Endothelial cell of umbilical vein (primary cell): ENCODE measurements around the gene MINDY4. TPM values are rescaled to one million over a fixed set of nuclear protein-coding genes. Genes with fewer than 3 reads are reported as not detected.

ENCODE experiments used
- BruUV-seq: library from RNA; stranded (reverse); fragments of 400-500 nt; replicated peaks from 2 replicates; lab custom pipeline; 2021; lab: Mats Ljungman, UMichigan
- CTCF ChIA-PET: fragments of 300-600, 350-600 bp; sonication (Branson Sonifier 250); formaldehyde crosslinking; loops from one replicate; lab custom pipeline; 2021; ENCODE audit warnings: antibody characterized with exemption, inconsistent platforms; lab: Charles Lee
- POLR2A ChIA-PET: fragments of 300-600, 350-600 bp; sonication (Branson Sonifier 250); formaldehyde crosslinking; loops from one replicate; lab custom pipeline; 2021; ENCODE audit warnings: antibody characterized with exemption, inconsistent platforms; lab: Charles Lee
- DNase-seq: peaks from one replicate; pipeline ENCODE4 v3.0.0-alpha.2; 2011; ENCODE audit warnings: low read depth, low spot score
- FAIRE-seq: peaks from 2 replicates; lab custom pipeline; 2011; peaks lifted over from hg19 to GRCh38; lab: Jason Lieb, UNC
- H2AFZ ChIP-seq: 2 replicates; pipeline ENCODE4 v1.6.0; 2012; ENCODE audit warnings: low read depth, low read length, control low read depth, inconsistent platforms
- H3K27ac ChIP-seq: 2 replicates; pipeline ENCODE4 v1.5.1; 2011; ENCODE audit warnings: low read depth, mild to moderate bottlenecking, control low read depth, low read length, moderate library complexity; ENCODE audit not compliant: insufficient read depth
- H3K27me3 ChIP-seq, 2 experiments: 2 replicates each; pipeline versions ENCODE4 v1.6.0 to v1.6.1; 2011; ENCODE audit warnings: low read length in 2 of 2, mixed read lengths in 1 of 2; ENCODE audit not compliant: control insufficient read depth in 2 of 2, insufficient read depth in 2 of 2
- H3K36me3 ChIP-seq, 2 experiments: 2 replicates in 1 of 2; 3 replicates in 1 of 2; pipeline ENCODE4 v1.5.1; 2011; ENCODE audit warnings: low read length in 2 of 2, mild to moderate bottlenecking in 1 of 2, moderate library complexity in 1 of 2; ENCODE audit not compliant: control insufficient read depth in 2 of 2, insufficient read depth in 2 of 2; ENCODE audit errors: extremely low read depth in 1 of 2
- H3K4me1 ChIP-seq: 3 replicates; pipeline ENCODE4 v1.5.1; 2011; ENCODE audit warnings: mild to moderate bottlenecking, low read length; ENCODE audit not compliant: control insufficient read depth, insufficient read depth; ENCODE audit errors: extremely low read depth
- H3K4me2 ChIP-seq: 2 replicates; pipeline ENCODE4 v1.6.1; 2011; ENCODE audit warnings: low read length, control low read depth, mixed read lengths; ENCODE audit not compliant: insufficient read depth
- H3K4me3 ChIP-seq, 3 experiments: fragments of 200-600 bp in 1 of 3; sonication (generic), shearing (Covaris generic) in 1 of 3; replicated peaks in 1 of 3; 2 replicates each; pipeline ENCODE4 v1.5.1; 2011 to 2016; ENCODE audit warnings: control low read depth in 3 of 3, low read length in 3 of 3, mild to moderate bottlenecking in 2 of 3, inconsistent platforms in 1 of 3, low read depth in 1 of 3, moderate library complexity in 1 of 3; ENCODE audit not compliant: insufficient read depth in 1 of 3
- H3K79me2 ChIP-seq: 2 replicates; pipeline ENCODE4 v1.6.0; 2012; ENCODE audit warnings: low read length, inconsistent platforms; ENCODE audit not compliant: control insufficient read depth, insufficient read depth
- H3K9ac ChIP-seq: replicated peaks from 2 replicates; pipeline ENCODE3; 2011; ENCODE audit warnings: low read length, control low read depth; ENCODE audit not compliant: insufficient read depth; ENCODE audit errors: extremely low read depth
- H3K9me1 ChIP-seq: replicated peaks from 3 replicates; pipeline ENCODE4 v1.6.0; 2011; ENCODE audit warnings: mild to moderate bottlenecking, low read length; ENCODE audit not compliant: control insufficient read depth, insufficient read depth; ENCODE audit errors: extremely low read depth
- H3K9me3 ChIP-seq: replicated peaks from 2 replicates; pipeline ENCODE4 v1.5.1; 2012; ENCODE audit warnings: low read length, inconsistent platforms; ENCODE audit not compliant: control insufficient read depth, insufficient read depth
- H4K20me1 ChIP-seq: replicated peaks from 2 replicates; pipeline ENCODE3; 2011; ENCODE audit warnings: mild to moderate bottlenecking, low read length; ENCODE audit not compliant: control insufficient read depth, insufficient read depth; ENCODE audit errors: extremely low read depth
- EZH2 ChIP-seq: IDR thresholded peaks from 2 replicates; pipeline ENCODE4 v1.6.1; 2012; ENCODE audit warnings: borderline replicate concordance, low read depth, mild to moderate bottlenecking, moderate library complexity, low read length, inconsistent platforms; ENCODE audit not compliant: severe bottlenecking
- FOS ChIP-seq: IDR thresholded peaks from 2 replicates; pipeline ENCODE4 v1.6.1; 2011; ENCODE audit warnings: mild to moderate bottlenecking, low read length, moderate library complexity, borderline replicate concordance; ENCODE audit not compliant: insufficient read depth
- GATA2 ChIP-seq: IDR thresholded peaks from 2 replicates; pipeline ENCODE4 v1.7.0; 2011; ENCODE audit warnings: low read depth, mild to moderate bottlenecking, moderate library complexity, mixed read lengths, low read length; ENCODE audit not compliant: insufficient read length, insufficient read depth
- JUN ChIP-seq: IDR thresholded peaks from 2 replicates; pipeline ENCODE4 v1.6.1; 2011; ENCODE audit warnings: borderline replicate concordance, low read depth; ENCODE audit not compliant: insufficient read length, insufficient read depth
- MYC ChIP-seq: IDR thresholded peaks from one replicate; pipeline ENCODE4 v1.6.1; 2011; ENCODE audit warnings: mild to moderate bottlenecking, low read depth, low read length
- POLR2A ChIP-seq: IDR thresholded peaks from 2 replicates; pipeline ENCODE4 v1.6.1; 2012; ENCODE audit warnings: low read depth, mild to moderate bottlenecking, control low read depth, low read length
- POLR2AphosphoS5 ChIP-seq: IDR thresholded peaks from 2 replicates; pipeline ENCODE4 v1.6.1; 2012; ENCODE audit warnings: low read depth, mild to moderate bottlenecking, control low read depth, low read length, moderate library complexity; ENCODE audit not compliant: insufficient read depth
- dilution Hi-C: fragments of 300-500 bp; cut with MboI; formaldehyde crosslinking; loops from one replicate; pipeline ENCODE4 v1.15.0; 2019; ENCODE audit warnings: low sequenced_read_pairs; ENCODE audit not compliant: extremely low pct_ligation_motif_present
- intact Hi-C: fragments of 100-400 bp; cut with micrococcal nuclease; formaldehyde crosslinking; loops from one replicate; pipeline ENCODE4 v1.10.0; 2022
- polyA plus RNA-seq, 4 experiments: library from polyadenylated mRNA; depleted of rRNA in 3 of 4; stranded (reverse) in 3 of 4; unstranded in 1 of 4; fragments of >200 nt; gene quantifications; 2 replicates each; pipeline versions ENCODE4 v1.2.1 to v1.2.3, GENCODE V29; 2011 to 2012; ENCODE audit warnings: missing spikeins in 1 of 4
- total RNA-seq: library from RNA; stranded (reverse); gene quantifications from 2 replicates; pipeline ENCODE4 v1.2.3, GENCODE V29; 2021
- TF ChIP-seq, protein P1 (sequence below): IDR thresholded peaks from 2 replicates; pipeline ENCODE4 v1.6.1; 2011; ENCODE audit not compliant: insufficient read depth, insufficient read length
- TF ChIP-seq, protein P2 (sequence below), 2 donors: IDR thresholded peaks; 1 replicate in 1 of 2; 2 replicates in 1 of 2; pipeline ENCODE4 v1.5.1; 2011; ENCODE audit warnings: low read length in 2 of 2, mild to moderate bottlenecking in 2 of 2, moderate library complexity in 2 of 2, control low read depth in 1 of 2, inconsistent platforms in 1 of 2, low read depth in 1 of 2; ENCODE audit not compliant: insufficient read depth in 1 of 2; ENCODE audit errors: extremely low read depth in 1 of 2

The MINDY4 gene
- total and polyA plus RNA-seq, 2 donors (not counting 3 experiments of a cell fraction or from before 2014, with no cell fraction given) = 2.2 to 4.7 TPM

DNA sequence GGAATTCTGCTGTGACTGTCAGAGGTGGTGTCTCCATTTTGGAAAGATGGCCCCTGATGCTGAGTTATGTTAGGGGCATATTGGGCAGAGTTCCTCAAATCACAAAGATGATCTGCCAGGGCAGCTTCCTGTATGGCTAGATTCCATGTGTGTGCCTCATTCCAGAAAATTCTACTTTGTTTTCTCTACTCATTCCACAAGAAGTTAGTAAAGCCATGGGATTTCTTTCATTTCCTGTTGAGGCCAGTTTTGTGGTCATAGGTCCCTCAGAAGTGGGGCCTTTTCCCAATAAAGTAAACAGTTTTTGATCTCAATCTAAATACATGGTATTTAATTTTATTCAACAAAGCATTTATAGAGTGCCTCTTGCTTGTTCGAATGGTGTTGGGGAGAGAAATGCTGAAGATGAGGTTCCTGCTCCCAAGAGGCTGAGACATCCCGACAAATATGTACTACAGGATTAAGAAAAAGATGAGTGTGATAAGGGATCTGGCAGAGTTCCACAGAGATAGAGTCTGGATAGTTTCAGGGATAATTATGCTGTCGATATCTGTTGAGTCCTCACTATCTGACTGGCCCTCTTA lies 33.0 kb downstream of the MINDY4 start:
- peak overlapping the region; percentile 59 for H3K4me2 ChIP-seq
- no peaks in the 10 kb centered on the region for H4K20me1 ChIP-seq
- H3K27ac ChIP-seq = no peak overlapping the region
- H3K9ac ChIP-seq = no peak overlapping the region
- H3K36me3 ChIP-seq = no peaks in the 10 kb centered on the region
- H3K79me2 ChIP-seq = no peaks in the 10 kb centered on the region
- H3K9me3 ChIP-seq = no peaks in the 10 kb centered on the region
- peak; percentile 80 for DNase-seq
- intact Hi-C loops = loop anchor here (1.0 to 5.0 kb wide), 3 partner anchors 66 to 253 kb away; no protein-coding TSS in a partner anchor
- TF ChIP-seq FOS (peak; percentile 69), GATA2 (peak; percentile 98), POLR2AphosphoS5 (peak; percentile 83), JUN (peak; percentile 35), MYC (no peak)
- dilution Hi-C loops = no loop called here
- ChIA-PET CTCF (interaction anchor here (0.7 to 2.9 kb wide), 8 partner anchors 13 to 323 kb away, joined by 3 to 14 read pairs (median 4); no protein-coding TSS in a partner anchor), POLR2A (no interaction called here)
- BruUV-seq = no TSS peak
- H3K27me3 ChIP-seq = no peaks in the 10 kb centered on the region
- no peak overlapping the region for H2AFZ ChIP-seq
- no peak overlapping the region for H3K4me3 ChIP-seq
- H3K4me1 ChIP-seq = peaks cover 37% of the 10 kb centered on the region
- peak; percentile 87 for FAIRE-seq
- H3K9me1 ChIP-seq = no peaks in the 10 kb centered on the region

DNA sequence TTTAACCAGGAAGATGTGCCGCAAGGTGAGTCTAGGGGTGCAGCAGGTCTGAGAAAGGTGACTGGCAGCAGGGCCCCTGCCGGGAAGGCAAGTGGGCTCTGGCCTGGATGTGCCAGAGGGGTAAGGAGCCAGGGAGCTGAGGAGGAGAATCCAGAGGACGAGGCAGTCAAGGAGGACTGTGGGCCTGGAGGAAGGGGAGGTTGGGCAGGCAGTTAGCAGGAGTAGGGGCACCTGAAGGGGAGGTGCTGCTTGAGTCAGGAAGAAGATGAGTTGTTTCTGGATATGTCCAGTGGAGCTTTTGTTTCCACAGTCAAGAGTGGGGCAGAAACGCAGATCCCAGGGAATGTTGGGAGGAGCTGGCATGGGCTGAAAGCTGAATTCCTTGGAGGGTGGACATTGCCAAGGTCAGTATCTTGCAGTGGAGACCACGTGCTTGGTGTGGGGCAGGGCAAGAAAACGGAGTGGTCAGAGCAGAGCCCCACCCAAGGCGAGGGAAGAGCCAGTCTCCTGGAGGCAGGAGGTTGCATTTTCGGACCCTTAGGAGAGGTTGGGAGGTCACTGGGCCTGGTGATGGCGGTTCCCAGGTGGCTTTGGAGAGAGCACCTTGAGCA lies 34.0 kb downstream of the MINDY4 start:
- Histone ChIP-seq H3K9me1 (no peaks in the 10 kb centered on the region), H3K79me2 (no peaks in the 10 kb centered on the region), H3K4me1 (peaks cover 27% of the 10 kb centered on the region), H3K36me3 (no peaks in the 10 kb centered on the region), H3K9ac (no peak overlapping the region), H2AFZ (no peak overlapping the region), H3K4me2 (no peak overlapping the region), H3K27ac (no peak overlapping the region), H3K4me3 (no peak overlapping the region), H3K9me3 (no peaks in the 10 kb centered on the region), H4K20me1 (no peaks in the 10 kb centered on the region), H3K27me3 (no peaks in the 10 kb centered on the region)
- dilution Hi-C loops = no loop called here
- ChIA-PET POLR2A (no interaction called here), CTCF (interaction anchor here (0.8 to 2.9 kb wide), 6 partner anchors 9 to 322 kb away, joined by 3 to 14 read pairs (median 4); no protein-coding TSS in a partner anchor)
- BruUV-seq = no TSS peak
- intact Hi-C loops = no loop called here
- no peak for TF ChIP-seq MYC
- TF ChIP-seq JUN = no peak
- TF ChIP-seq, protein P1, sequence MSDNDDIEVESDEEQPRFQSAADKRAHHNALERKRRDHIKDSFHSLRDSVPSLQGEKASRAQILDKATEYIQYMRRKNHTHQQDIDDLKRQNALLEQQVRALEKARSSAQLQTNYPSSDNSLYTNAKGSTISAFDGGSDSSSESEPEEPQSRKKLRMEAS = no peak
- TF ChIP-seq POLR2AphosphoS5 = no peak
- TF ChIP-seq EZH2 = no peak
- TF ChIP-seq POLR2A = no peak
- no peak for TF ChIP-seq GATA2
- TF ChIP-seq, protein P2, sequence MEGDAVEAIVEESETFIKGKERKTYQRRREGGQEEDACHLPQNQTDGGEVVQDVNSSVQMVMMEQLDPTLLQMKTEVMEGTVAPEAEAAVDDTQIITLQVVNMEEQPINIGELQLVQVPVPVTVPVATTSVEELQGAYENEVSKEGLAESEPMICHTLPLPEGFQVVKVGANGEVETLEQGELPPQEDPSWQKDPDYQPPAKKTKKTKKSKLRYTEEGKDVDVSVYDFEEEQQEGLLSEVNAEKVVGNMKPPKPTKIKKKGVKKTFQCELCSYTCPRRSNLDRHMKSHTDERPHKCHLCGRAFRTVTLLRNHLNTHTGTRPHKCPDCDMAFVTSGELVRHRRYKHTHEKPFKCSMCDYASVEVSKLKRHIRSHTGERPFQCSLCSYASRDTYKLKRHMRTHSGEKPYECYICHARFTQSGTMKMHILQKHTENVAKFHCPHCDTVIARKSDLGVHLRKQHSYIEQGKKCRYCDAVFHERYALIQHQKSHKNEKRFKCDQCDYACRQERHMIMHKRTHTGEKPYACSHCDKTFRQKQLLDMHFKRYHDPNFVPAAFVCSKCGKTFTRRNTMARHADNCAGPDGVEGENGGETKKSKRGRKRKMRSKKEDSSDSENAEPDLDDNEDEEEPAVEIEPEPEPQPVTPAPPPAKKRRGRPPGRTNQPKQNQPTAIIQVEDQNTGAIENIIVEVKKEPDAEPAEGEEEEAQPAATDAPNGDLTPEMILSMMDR (IDR thresholded peaks at IDR 0.05; ENCODE audit: extremely low read depth in 1 of 2, insufficient read depth in 1 of 2, low read depth in 1 of 2, low read length in 2 of 2) = no peak
- TF ChIP-seq FOS = no peak
- DNase-seq (no peak), FAIRE-seq (no peak)
